D341Med (cell line): Measurements from ENCODE around the gene CNPY1.

Source experiments
- DNase-seq: peaks from one replicate; pipeline ENCODE4 v3.0.0; 2012; ENCODE audit warnings: low spot score

CNPY1 gene

GRCh38 chr7:155512246-155512887 lies 34.0 kb downstream of the CNPY1 start:
- DNase-seq, result no peak

DNA sequence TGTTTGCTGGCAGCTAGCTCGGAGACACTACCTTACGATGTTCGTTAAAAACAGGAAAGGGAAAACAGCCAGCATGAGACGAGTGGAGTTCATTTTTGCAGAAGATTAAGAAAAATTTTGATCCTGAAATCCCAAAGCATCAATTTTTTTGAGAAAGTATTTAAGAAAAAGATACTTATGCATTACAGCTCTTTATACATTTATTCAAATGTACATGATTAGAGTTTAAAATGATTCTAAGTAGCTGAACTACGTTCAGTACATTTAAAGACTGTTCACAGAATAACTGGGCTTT lies 34.7 kb downstream of the CNPY1 start:
- no peak for DNase-seq

DNA sequence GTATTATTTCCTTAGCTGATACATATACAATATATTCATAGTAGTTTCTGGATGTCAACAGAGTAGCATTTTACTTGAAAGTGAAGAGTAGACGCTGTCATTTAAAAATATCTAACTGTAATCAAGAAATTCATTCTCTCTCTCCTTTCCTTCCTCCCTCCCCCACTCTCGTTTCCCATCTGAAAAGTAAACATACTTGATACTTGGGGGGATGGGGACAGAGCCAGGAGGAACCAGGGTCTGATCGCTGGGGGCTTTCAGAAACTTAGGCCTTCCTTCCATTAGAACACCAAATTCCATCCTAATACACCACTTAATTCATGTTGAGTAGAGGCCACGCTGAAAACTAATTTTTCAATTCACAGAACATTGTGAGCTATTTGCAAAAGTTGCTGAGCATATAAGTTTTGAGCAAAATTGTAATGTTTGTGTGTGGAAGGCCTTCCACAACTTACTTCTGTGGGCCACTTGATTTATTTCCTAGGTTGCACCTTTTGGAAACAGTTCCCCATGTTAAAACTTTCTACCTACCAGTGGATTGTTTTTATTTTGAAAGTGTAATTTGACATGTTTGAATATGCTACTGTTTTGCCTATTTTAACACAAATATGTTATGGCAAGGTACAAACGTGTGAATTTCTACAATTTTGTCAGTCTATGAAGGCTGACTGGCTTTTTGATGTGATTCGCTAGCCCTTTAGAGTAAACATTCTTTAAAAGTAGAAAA lies 35.2 kb downstream of the CNPY1 start:
- DNase-seq, result no peak

DNA sequence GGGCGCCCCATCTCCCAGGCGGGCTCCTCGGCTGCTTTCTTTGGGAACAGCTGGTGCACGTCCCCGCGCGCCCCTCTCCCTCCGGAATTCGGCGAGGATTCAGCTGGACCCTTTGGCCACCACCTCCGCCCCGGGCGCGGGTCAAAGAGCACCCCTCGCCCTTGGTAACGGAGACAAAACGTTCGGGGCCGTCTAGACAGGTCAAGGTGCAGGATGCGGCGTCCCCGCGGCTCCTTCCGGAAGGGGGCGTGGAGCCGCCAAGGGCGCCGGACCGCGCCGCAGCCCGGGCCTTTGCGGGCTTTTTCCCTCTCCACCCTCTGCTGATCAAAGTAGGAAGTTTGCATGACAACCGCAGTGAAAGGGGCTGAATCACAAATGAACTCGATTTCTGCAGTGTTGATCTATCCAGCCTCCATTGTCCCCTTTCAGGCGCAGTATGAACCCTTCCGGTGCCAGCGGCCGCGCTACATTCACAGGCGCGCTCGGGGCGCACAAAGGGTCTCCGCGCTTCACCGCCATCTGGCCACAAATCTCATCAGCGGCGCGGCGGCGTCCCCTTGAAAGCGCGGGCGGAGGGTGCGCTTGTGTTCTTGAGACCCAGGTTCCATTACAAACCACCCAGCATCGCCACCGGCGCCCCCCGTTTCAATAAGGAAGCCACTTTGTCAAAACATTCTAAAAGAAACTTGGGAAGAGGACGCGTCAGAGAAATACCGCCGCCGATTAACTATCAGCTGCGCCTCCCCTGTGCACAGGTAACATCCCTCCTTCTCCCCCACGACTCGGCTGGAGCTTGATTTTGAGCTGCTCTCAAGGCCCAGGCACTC lies 36.4 kb downstream of the CNPY1 start:
- DNase-seq, result peak; percentile 56

DNA sequence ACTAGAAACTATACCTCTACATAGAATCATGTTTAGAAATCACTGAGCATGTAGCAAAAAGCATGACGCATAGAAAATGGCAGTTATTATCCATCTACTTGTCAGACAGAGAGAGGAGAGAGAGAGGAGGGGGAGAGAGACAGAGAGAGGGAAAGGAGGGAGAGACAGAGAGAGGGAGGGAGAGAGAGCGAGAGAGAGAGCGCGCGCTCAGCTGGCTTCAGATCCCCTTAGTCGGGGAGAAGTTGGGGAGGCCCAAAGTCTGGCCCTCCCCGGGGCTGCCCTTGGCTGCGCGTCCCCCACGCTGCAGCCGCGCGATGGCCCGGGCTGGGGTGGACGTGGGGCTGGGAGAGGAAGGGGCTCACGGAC lies 37.0 kb downstream of the CNPY1 start:
- peak; percentile 32 for DNase-seq

DNA sequence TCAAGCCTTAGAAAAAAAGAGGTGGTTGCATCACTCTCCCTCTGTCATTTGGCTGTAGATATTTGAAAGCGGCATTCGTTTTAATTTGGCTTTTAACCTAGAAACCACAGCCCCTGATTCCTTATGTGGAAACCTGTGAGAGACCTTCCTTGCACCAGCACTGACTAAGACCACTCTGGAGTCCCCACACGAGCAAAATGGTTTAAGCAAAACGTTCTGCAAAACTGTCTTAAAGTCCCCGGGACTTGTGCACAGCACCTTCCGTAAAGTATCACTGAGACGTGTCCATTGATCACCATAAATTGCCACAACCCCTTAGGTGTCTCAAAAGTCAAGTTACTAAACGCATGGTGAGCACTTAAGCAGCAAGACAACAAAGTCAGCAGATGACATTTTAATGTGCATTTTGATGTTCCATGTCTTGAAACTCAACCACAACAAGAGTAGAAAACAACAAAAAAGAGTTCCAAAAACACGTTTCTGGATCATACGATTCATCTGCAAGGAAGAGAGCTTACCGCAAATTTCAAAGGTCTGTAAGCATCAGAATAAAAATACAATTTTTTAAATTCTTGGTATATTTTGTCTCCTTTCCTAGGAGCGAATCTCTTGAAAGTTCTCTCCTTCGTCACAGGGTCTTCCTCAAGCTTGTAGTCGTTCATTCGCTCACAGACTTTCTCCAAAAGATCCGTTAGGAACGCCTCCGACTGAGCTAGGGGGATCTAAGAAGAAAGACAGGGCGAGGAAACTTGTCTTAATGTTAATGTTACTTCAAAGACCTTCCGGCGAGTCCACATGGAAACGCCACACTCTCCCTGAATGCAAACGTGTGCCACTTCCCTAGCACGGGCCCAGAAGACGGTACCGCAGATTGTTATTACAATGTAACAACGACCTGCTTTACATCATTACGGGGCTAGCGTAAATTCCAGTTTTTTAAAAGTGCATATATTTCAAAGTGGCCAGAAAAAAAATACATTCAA lies 37.7 kb downstream of the CNPY1 start:
- DNase-seq, result no peak

DNA sequence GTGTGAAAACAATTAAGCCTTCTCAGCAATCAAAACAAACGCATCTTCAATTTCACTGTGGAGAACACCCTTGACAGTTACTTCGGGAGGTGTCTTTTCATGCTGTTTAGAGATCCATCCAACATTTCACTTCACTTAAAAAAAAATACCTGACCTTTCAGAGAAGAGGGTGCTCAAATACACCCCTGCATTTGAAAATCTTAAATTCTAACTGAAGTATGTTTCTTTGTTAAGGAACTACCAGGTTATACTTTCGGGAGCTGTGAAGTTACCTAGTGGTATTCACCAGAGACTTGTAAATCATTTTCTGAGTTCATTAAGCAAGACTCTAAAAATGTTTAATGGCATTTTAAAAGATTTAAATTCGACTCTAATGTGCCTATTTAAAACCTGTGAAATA lies 38.8 kb downstream of the CNPY1 start:
- no peak for DNase-seq

DNA sequence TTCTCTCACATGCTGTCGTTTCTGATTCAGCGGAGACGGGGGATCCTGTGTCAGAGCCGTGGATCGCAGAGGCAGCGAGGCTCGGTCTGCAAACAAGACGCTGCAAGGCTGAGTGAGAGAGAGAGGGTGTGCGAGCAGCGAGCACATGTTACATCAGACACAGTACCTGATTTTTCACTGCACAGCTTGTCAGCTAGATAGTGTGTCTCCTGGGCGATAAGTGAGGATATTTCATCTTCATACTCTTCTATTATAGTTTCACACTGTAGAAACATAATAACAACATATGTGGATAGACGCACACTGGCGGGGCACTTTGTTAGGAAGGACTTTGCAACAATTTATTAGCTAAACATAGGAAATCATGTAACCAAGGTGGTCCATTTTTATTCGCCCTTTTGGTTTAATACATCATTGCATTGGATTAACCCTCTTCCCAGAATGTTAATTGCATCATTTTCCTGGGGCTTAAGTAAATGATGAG lies 39.5 kb downstream of the CNPY1 start:
- DNase-seq, result no peak

- no peak for DNase-seq
Observed at GRCh38 chr7:155505422-155505793, 41.0 kb downstream of the CNPY1 start.

GRCh38 chr7:155497149-155497901 lies 49.0 kb downstream of the CNPY1 start:
- peak; percentile 38 for DNase-seq

GRCh38 chr7:155496267-155497005 lies 49.9 kb downstream of the CNPY1 start:
- DNase-seq, result no peak

DNA sequence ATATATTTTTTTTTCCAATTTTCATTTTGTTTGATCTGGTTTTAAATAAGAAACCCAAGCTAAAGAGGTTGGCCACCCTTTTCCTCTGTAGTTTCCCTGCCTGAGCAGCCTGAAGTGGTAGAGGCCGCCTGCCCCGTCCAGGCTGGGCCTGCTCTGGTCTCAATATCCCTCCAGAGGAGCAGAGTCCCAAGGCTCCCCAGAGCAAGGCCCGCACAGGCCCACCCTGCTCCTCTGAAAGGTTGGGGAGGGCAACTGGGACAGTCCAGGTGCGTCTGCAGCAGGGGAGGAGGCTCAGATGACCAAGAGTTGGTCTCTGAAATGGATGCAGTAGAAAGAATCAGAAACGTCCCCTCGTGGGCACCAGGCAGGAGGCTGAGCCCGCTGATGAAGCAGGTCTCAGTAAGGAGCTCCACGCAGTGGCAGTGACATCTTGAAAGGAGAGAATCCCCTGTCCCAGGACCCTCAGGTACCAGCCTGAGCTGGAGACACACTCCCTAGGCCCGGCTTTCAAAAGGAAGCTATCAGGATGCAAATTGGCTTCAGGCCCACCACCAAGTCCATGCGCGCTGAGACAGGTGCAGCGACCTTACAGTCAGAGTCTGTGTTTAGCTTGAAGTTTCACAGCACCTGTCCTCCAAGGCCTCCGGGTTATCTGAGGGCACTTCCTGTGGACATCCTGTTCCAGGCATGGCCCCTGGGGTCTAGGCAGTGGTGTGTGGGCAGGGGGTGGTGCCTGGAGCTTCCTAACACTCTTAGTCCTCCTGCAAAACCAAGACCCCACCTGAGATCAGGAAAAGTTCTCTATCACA lies 50.7 kb downstream of the CNPY1 start:
- no peak for DNase-seq

DNA sequence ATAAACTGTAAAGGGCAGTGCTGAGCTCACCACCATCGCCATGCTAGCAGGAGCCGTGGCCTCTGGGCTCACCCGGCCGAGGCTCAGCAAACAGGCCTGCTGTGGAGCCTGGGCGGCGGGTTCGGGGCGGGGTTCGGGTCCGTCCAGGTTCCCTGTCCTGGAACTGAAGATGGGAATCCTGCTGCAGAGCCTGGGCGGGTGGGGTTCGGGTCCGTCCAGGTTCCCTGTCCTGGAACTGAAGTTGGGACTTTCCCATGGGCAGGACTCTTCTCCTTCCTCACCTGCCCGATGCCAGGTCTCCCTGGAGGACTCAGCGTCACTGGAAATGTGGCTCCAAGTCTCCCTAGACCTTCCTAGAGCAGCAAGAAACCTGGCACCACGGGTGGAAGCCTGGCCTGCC lies 51.8 kb downstream of the CNPY1 start:
- DNase-seq, result peak; percentile 25

DNA sequence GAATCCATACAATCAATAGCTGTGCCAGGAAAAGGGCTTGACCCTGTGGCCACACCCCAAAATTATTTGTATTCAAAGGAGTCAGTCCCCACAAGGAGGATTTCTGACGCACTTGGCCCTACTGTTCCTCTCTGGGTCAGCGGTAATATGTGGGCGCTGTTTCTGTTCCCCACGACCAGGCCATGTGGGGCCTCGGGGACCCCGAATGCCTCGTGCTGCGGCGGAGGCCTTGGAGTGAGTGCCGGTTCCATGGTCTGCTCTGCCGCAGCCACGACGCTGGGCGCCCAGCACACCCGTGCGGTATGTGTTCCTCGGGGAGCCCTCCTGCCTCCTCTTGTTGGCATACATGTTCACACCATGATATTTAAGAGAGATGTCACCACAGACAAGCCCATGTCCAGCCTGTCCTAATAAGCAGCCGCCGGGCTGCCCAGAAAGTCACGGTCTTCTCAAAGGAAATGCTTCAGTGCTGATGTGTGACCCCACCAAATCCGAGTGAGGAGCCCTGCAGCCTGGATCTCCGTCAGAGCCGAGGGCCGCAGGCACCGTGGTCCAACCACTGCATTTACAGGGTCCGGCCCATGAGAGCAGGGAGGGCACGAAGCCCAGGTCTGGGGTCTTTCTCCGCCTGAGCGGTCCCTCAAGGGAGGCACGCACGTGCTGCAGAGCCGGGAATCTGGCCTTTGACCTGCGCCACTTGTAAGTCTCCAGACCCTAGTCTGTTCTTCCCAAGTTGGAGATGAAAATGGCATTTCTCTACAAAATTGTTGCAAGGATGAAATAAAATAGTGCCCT lies 52.4 kb downstream of the CNPY1 start:
- DNase-seq, result peak; percentile 25

- peak; percentile 26 for DNase-seq
Observed at GRCh38 chr7:155491812-155492211, 54.5 kb downstream of the CNPY1 start.

GRCh38 chr7:155490697-155491628 lies 55.4 kb downstream of the CNPY1 start:
- DNase-seq, result peak; percentile 31

DNA sequence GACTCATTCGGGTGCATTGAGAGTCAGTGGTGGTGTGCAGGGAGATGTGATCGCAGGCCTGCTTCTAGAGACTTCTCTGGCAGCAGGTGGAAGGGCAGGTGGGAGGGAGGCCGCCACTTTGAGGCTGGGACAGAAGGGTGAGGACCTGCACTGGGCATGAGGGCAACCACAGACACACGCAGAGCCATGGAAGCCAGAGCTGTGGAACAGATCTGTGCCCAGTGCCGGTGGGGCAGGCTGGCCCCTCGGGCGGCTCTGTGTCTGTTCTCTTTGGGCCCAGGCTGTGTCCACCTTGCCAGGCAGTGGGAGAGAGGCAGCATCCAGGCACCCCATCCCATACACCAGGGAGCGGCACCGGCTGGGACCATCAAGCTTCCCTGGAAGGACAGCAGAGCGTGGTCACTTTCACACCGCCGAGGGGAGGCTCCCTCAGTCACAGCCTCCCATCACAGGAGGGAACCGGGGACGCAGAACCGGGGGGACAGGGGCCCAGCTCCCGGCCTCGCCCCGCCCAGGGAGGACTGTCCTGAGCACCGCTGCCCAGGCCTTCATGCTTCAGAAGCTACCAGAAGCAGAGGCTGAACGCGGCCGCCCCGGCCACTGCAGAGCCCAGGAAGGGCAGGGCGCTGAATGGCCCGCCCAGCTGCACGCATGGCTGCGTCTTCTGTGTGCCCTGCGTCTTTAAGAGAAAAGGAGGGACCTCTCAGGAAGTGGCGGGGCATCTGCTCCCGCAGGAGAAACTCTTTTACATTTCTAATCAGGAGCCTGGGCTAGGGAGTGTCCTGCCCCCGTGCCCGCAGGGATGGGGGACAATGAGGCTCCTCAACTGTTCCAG lies 56.3 kb downstream of the CNPY1 start:
- peak; percentile 34 for DNase-seq
